PC-9 (cell line): Measurements from ENCODE around the gene APCDD1. TPM values are rescaled to one million over a fixed set of nuclear protein-coding genes. Genes with fewer than 3 reads are reported as not detected.

Source experiments
- BruUV-seq: library from RNA; stranded (reverse); fragments of 400-500 nt; replicated peaks from 2 replicates; lab custom pipeline; 2021; lab: Mats Ljungman, UMichigan
- CTCF ChIA-PET: fragments of 300-600 bp; sonication (Branson Sonifier 250); formaldehyde crosslinking; loops from one replicate; lab custom pipeline; 2022; ENCODE audit warnings: antibody characterized with exemption; lab: Charles Lee
- POLR2A ChIA-PET: fragments of 300-600 bp; sonication (Branson Sonifier 250); formaldehyde crosslinking; loops from one replicate; lab custom pipeline; 2022; ENCODE audit warnings: antibody characterized with exemption; ENCODE audit not compliant: unreplicated experiment; lab: Charles Lee
- DNase-seq, 2 experiments: peaks; one replicate each; pipeline versions ENCODE4 v3.0.0 to v3.0.0-alpha.2; 2015 to 2022; ENCODE audit warnings: mixed read lengths in 1 of 2
- H2AFZ ChIP-seq: fragments of 200-600 bp; sonication (generic); 2 replicates; pipeline ENCODE4 v1.8.1; 2017; ENCODE audit warnings: antibody characterized with exemption
- H3F3A ChIP-seq: fragments of 200-600 bp; sonication (generic); 2 replicates; pipeline ENCODE4 v1.8.1; 2017; ENCODE audit warnings: antibody characterized with exemption, mild to moderate bottlenecking, low read depth; ENCODE audit not compliant: insufficient read depth
- H3K27ac ChIP-seq: fragments of 200-600 bp; sonication (generic); 2 replicates; pipeline ENCODE4 v1.6.1; 2016; ENCODE audit warnings: mixed run types
- H3K27me3 ChIP-seq: fragments of 200-600 bp; sonication (generic); 2 replicates; pipeline ENCODE4 v1.6.1; 2016; ENCODE audit warnings: low read depth, mixed run types; ENCODE audit not compliant: insufficient read depth
- H3K36me3 ChIP-seq: fragments of 200-600 bp; sonication (generic); 2 replicates; pipeline ENCODE4 v1.6.1; 2016; ENCODE audit warnings: low read depth, mixed run types
- H3K4me1 ChIP-seq: fragments of 200-600 bp; sonication (generic); replicated peaks from 2 replicates; pipeline ENCODE4 v1.6.1; 2016; ENCODE audit warnings: mixed run types; ENCODE audit not compliant: insufficient read depth
- H3K4me2 ChIP-seq: fragments of 200-600 bp; sonication (generic); 2 replicates; pipeline ENCODE4 v1.6.1; 2017; ENCODE audit warnings: mixed run types
- H3K4me3 ChIP-seq: fragments of 200-600 bp; sonication (generic); 2 replicates; pipeline ENCODE4 v1.6.1; 2016; ENCODE audit warnings: mixed run types
- H3K79me2 ChIP-seq: fragments of 200-600 bp; sonication (generic); 2 replicates; pipeline ENCODE4 v1.6.1; 2017; ENCODE audit warnings: low read depth, mixed run types
- H3K9me2 ChIP-seq: fragments of 200-600 bp; sonication (generic); 2 replicates; pipeline ENCODE4 v1.8.1; 2017; ENCODE audit warnings: mild to moderate bottlenecking; ENCODE audit not compliant: insufficient read depth
- H3K9me3 ChIP-seq: fragments of 200-600 bp; sonication (generic); 2 replicates; pipeline ENCODE4 v1.8.1; 2016; ENCODE audit warnings: low read depth; ENCODE audit not compliant: insufficient read depth
- H4K20me1 ChIP-seq: fragments of 200-600 bp; sonication (generic); 2 replicates; pipeline ENCODE4 v1.8.1; 2017; ENCODE audit not compliant: insufficient read depth
- CTCF ChIP-seq: fragments of 200-600 bp; sonication (generic); conservative IDR thresholded peaks from 2 replicates; pipeline ENCODE4 v1.6.1; 2017; ENCODE audit warnings: mixed run types, antibody characterized with exemption, mild to moderate bottlenecking, moderate library complexity
- EZH2 ChIP-seq: fragments of 200-600 bp; sonication (generic); IDR thresholded peaks from 2 replicates; pipeline ENCODE4 v1.8.0; 2017; ENCODE audit warnings: antibody characterized with exemption, low read depth
- intact Hi-C: fragments of 100-400 bp; cut with micrococcal nuclease; formaldehyde crosslinking; loops from one replicate; pipeline ENCODE4 v1.10.0; 2022; ENCODE audit not compliant: unreplicated experiment
- total RNA-seq: library from RNA; stranded (reverse); gene quantifications from 2 replicates; pipeline ENCODE4 v1.2.3, GENCODE V29; 2021

The APCDD1 gene
- total RNA-seq, 1 experiment from 2014 or later = not detected

- Histone ChIP-seq H3K79me2 (no peaks in the 10 kb centered on the region), H4K20me1 (no peaks in the 10 kb centered on the region), H3K27me3 (no peaks in the 10 kb centered on the region), H3K27ac (no peak overlapping the region), H3K4me1 (no peaks in the 10 kb centered on the region), H3K4me2 (no peak overlapping the region), H2AFZ (no peak overlapping the region), H3K9me2 (no peaks in the 10 kb centered on the region), H3K36me3 (no peaks in the 10 kb centered on the region), H3K4me3 (no peak overlapping the region), H3K9me3 (no peaks in the 10 kb centered on the region), H3F3A (no peaks in the 10 kb centered on the region)
- TF ChIP-seq EZH2 = no peak
- TF ChIP-seq CTCF = no peak
- intact Hi-C loops = no loop called here
- no peak for DNase-seq
- BruUV-seq = no TSS peak
- CTCF ChIA-PET = no interaction called here
- POLR2A ChIA-PET = no interaction called here
Observed at GRCh38 chr18:10488017-10488416, 33.6 kb downstream of the APCDD1 start.

GRCh38 chr18:10490401-10491165 is 36.1 kb downstream of the APCDD1 start:
- CTCF ChIA-PET = no interaction called here
- H2AFZ ChIP-seq = no peak overlapping the region

GRCh38 chr18:10495936-10496335 is 41.5 kb downstream of the APCDD1 start:
- CTCF ChIA-PET = no interaction called here
- no peak overlapping the region for H2AFZ ChIP-seq
- H3K36me3 ChIP-seq = no peaks in the 10 kb centered on the region
- H3K4me1 ChIP-seq = no peaks in the 10 kb centered on the region
- H3F3A ChIP-seq = no peaks in the 10 kb centered on the region
- POLR2A ChIA-PET = no interaction called here
- intact Hi-C loops = no loop called here
- no peaks in the 10 kb centered on the region for H3K27me3 ChIP-seq
- no peak overlapping the region for H3K4me2 ChIP-seq
- DNase-seq = no peak
- no TSS peak for BruUV-seq
- H3K9me3 ChIP-seq = no peaks in the 10 kb centered on the region
- no peaks in the 10 kb centered on the region for H3K79me2 ChIP-seq
- H3K27ac ChIP-seq = no peak overlapping the region
- no peaks in the 10 kb centered on the region for H3K9me2 ChIP-seq
- no peaks in the 10 kb centered on the region for H4K20me1 ChIP-seq
- no peak overlapping the region for H3K4me3 ChIP-seq
- TF ChIP-seq EZH2 (no peak), CTCF (no peak)

More at GRCh38 chr18:10490401-10491165, 36.1 kb downstream of the APCDD1 start:
- intact Hi-C loops = no loop called here
- POLR2A ChIA-PET = no interaction called here
- Histone ChIP-seq H3K4me1 (no peaks in the 10 kb centered on the region), H3K9me3 (no peaks in the 10 kb centered on the region), H3F3A (no peaks in the 10 kb centered on the region), H3K27me3 (no peaks in the 10 kb centered on the region), H3K4me3 (no peak overlapping the region), H3K4me2 (no peak overlapping the region), H3K36me3 (no peaks in the 10 kb centered on the region), H3K79me2 (no peaks in the 10 kb centered on the region), H4K20me1 (no peaks in the 10 kb centered on the region), H3K9me2 (no peaks in the 10 kb centered on the region), H3K27ac (no peak overlapping the region)
- DNase-seq = peak in 1 of 2 experiments; percentile 27
- TF ChIP-seq EZH2 (no peak), CTCF (no peak)
- BruUV-seq = no TSS peak
